Keratinocyte (primary cell): Measurements from ENCODE around the gene MMP24. TPM values are rescaled to one million over a fixed set of nuclear protein-coding genes. Genes with fewer than 3 reads are reported as not detected.

Experiments
- DNase-seq: peaks from one replicate; pipeline ENCODE4 v3.0.0-alpha.2; 2011; ENCODE audit warnings: low read depth, missing footprints, low spot score
- FAIRE-seq: peaks from 2 replicates; lab custom pipeline; 2011; peaks lifted over from hg19 to GRCh38; lab: Jason Lieb, UNC
- H2AFZ ChIP-seq: 2 replicates; pipeline ENCODE4 v1.6.0; 2012; ENCODE audit warnings: low read length, control low read depth, inconsistent platforms; ENCODE audit not compliant: control insufficient read depth
- H3K27ac ChIP-seq: 2 replicates; pipeline ENCODE4 v1.5.1; 2011; ENCODE audit warnings: low read length; ENCODE audit not compliant: control insufficient read depth, insufficient read depth
- H3K27me3 ChIP-seq: 3 replicates; pipeline ENCODE4 v1.6.0; 2011; ENCODE audit warnings: low read length; ENCODE audit not compliant: control insufficient read depth, insufficient read depth; ENCODE audit errors: extremely low read depth
- H3K36me3 ChIP-seq, 2 experiments: 2 replicates in 1 of 2; 3 replicates in 1 of 2; pipeline ENCODE4 v1.5.1; 2011; ENCODE audit warnings: low read length in 2 of 2, mild to moderate bottlenecking in 1 of 2; ENCODE audit not compliant: control insufficient read depth in 2 of 2, insufficient read depth in 2 of 2; ENCODE audit errors: extremely low read depth in 1 of 2
- H3K4me1 ChIP-seq: 3 replicates; pipeline ENCODE4 v1.5.1; 2011; ENCODE audit warnings: low read length; ENCODE audit not compliant: control insufficient read depth, insufficient read depth; ENCODE audit errors: extremely low read depth
- H3K4me2 ChIP-seq: 3 replicates; pipeline ENCODE4 v1.6.0; 2011; ENCODE audit warnings: low read depth, low read length; ENCODE audit not compliant: control insufficient read depth, insufficient read depth; ENCODE audit errors: extremely low read depth
- H3K4me3 ChIP-seq, 3 experiments: fragments of 200-600 bp in 1 of 3; sonication (generic) in 1 of 3; 2 replicates in 2 of 3; 3 replicates in 1 of 3; pipeline ENCODE4 v1.5.1; 2011 to 2016; ENCODE audit warnings: low read length in 3 of 3, mild to moderate bottlenecking in 3 of 3, control low read depth in 2 of 3, inconsistent platforms in 1 of 3, low read depth in 1 of 3, mixed read lengths in 1 of 3, mixed run types in 1 of 3, moderate library complexity in 1 of 3; ENCODE audit not compliant: control insufficient read depth in 2 of 3, insufficient read depth in 2 of 3; ENCODE audit errors: extremely low read depth in 1 of 3
- H3K79me2 ChIP-seq: 2 replicates; pipeline ENCODE4 v1.6.0; 2012; ENCODE audit warnings: low read length; ENCODE audit not compliant: control insufficient read depth, insufficient read depth
- H3K9ac ChIP-seq: 3 replicates; pipeline ENCODE4 v1.6.0; 2011; ENCODE audit warnings: low read length; ENCODE audit not compliant: control insufficient read depth, insufficient read depth; ENCODE audit errors: extremely low read depth
- H3K9me1 ChIP-seq: 3 replicates; pipeline ENCODE4 v1.6.0; 2011; ENCODE audit warnings: low read length; ENCODE audit not compliant: control insufficient read depth, insufficient read depth; ENCODE audit errors: extremely low read depth
- H3K9me3 ChIP-seq: 2 replicates; pipeline ENCODE4 v1.5.1; 2012; ENCODE audit warnings: low read depth, low read length; ENCODE audit not compliant: control insufficient read depth
- H4K20me1 ChIP-seq: 3 replicates; pipeline ENCODE4 v1.6.0; 2011; ENCODE audit warnings: low read length; ENCODE audit not compliant: control insufficient read depth, insufficient read depth; ENCODE audit errors: extremely low read depth
- EZH2 ChIP-seq: IDR thresholded peaks from one replicate; pipeline ENCODE4 v1.6.1; 2012; ENCODE audit warnings: inconsistent platforms, mild to moderate bottlenecking, low read length, moderate library complexity
- dilution Hi-C: fragments of 300-500 bp; cut with MboI; formaldehyde crosslinking; loops from one replicate; pipeline ENCODE4 v1.7.0; 2020; ENCODE audit warnings: low sequenced_read_pairs; ENCODE audit not compliant: extremely low pct_ligation_motif_present
- polyA plus RNA-seq, 5 experiments: library from polyadenylated mRNA; depleted of rRNA in 3 of 5; stranded (reverse) in 3 of 5; stranded (forward) in 1 of 5; unstranded in 1 of 5; fragments of >200 nt; gene quantifications; 1 replicate in 1 of 5; 2 replicates in 3 of 5; 3 replicates in 1 of 5; pipeline versions ENCODE4 v1.2.1 to v1.2.3, GENCODE V29; 2011 to 2012; ENCODE audit warnings: missing spikeins in 2 of 5, low read depth in 1 of 5, low replicate concordance in 1 of 5
- TF ChIP-seq, protein P1 (sequence below), 3 experiments: IDR thresholded peaks in 1 of 3; conservative IDR thresholded peaks in 1 of 3; optimal IDR thresholded peaks in 1 of 3; 2 replicates in 2 of 3; 3 replicates in 1 of 3; pipeline versions ENCODE3 to v1.5.1; 2011; ENCODE audit warnings: low read length in 3 of 3, mild to moderate bottlenecking in 3 of 3, moderate library complexity in 2 of 3, control low read depth in 1 of 3, inconsistent platforms in 1 of 3; ENCODE audit not compliant: insufficient read depth in 2 of 3; ENCODE audit errors: extremely low read depth in 1 of 3

MMP24 gene
- polyA plus RNA-seq, 1 donor (not counting 4 experiments of a cell fraction or from before 2014, with no cell fraction given) = not detected

- H3K36me3 ChIP-seq = no peaks in the 10 kb centered on the region
- no peak overlapping the region for H3K27ac ChIP-seq
- peaks cover 2% of the 10 kb centered on the region for H3K79me2 ChIP-seq
- no peaks in the 10 kb centered on the region for H3K9me3 ChIP-seq
- dilution Hi-C loops = no loop called here
- H2AFZ ChIP-seq = no peak overlapping the region
- no peak for DNase-seq
- TF ChIP-seq, protein P1, sequence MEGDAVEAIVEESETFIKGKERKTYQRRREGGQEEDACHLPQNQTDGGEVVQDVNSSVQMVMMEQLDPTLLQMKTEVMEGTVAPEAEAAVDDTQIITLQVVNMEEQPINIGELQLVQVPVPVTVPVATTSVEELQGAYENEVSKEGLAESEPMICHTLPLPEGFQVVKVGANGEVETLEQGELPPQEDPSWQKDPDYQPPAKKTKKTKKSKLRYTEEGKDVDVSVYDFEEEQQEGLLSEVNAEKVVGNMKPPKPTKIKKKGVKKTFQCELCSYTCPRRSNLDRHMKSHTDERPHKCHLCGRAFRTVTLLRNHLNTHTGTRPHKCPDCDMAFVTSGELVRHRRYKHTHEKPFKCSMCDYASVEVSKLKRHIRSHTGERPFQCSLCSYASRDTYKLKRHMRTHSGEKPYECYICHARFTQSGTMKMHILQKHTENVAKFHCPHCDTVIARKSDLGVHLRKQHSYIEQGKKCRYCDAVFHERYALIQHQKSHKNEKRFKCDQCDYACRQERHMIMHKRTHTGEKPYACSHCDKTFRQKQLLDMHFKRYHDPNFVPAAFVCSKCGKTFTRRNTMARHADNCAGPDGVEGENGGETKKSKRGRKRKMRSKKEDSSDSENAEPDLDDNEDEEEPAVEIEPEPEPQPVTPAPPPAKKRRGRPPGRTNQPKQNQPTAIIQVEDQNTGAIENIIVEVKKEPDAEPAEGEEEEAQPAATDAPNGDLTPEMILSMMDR (optimal IDR thresholded peaks at IDR 0.05 in 1 of 3, IDR thresholded peaks at IDR 0.05 in 1 of 3, conservative IDR thresholded peaks at IDR 0.05 in 1 of 3; ENCODE audit: extremely low read depth in 1 of 3, insufficient read depth in 2 of 3, low read length in 3 of 3) = no peak
- no peak for TF ChIP-seq EZH2
- H3K9me1 ChIP-seq = no peaks in the 10 kb centered on the region
- H3K27me3 ChIP-seq = no peaks in the 10 kb centered on the region
- no peaks in the 10 kb centered on the region for H4K20me1 ChIP-seq
- no peak overlapping the region for H3K9ac ChIP-seq
- H3K4me1 ChIP-seq = peaks cover 26% of the 10 kb centered on the region
- H3K4me3 ChIP-seq = no peak overlapping the region
- H3K4me2 ChIP-seq = no peak overlapping the region
- FAIRE-seq = no peak
Measured at GRCh38 chr20:35295058-35295457, 68.6 kb downstream of the MMP24 start.

GRCh38 chr20:35295674-35296073, 69.2 kb downstream of the MMP24 start:
- Histone ChIP-seq H3K79me2 (peaks cover 2% of the 10 kb centered on the region), H3K9me3 (no peaks in the 10 kb centered on the region), H2AFZ (no peak overlapping the region), H3K9me1 (no peaks in the 10 kb centered on the region), H3K4me2 (no peak overlapping the region), H3K4me1 (peaks cover 21% of the 10 kb centered on the region), H3K4me3 (no peak overlapping the region), H3K27ac (no peak overlapping the region), H3K27me3 (no peaks in the 10 kb centered on the region), H3K36me3 (no peaks in the 10 kb centered on the region), H4K20me1 (no peaks in the 10 kb centered on the region), H3K9ac (no peak overlapping the region)
- DNase-seq (no peak), FAIRE-seq (no peak)
- dilution Hi-C loops = no loop called here
- TF ChIP-seq, protein P1 (optimal IDR thresholded peaks at IDR 0.05 in 1 of 3, IDR thresholded peaks at IDR 0.05 in 1 of 3, conservative IDR thresholded peaks at IDR 0.05 in 1 of 3; ENCODE audit: extremely low read depth in 1 of 3, insufficient read depth in 2 of 3, low read length in 3 of 3) = no peak
- TF ChIP-seq EZH2 = no peak
